IMR-90 (cell line): ENCODE measurements around the gene ENPP6. TPM values are rescaled to one million over a fixed set of nuclear protein-coding genes. Genes with fewer than 3 reads are reported as not detected.

Experiments used
- ATAC-seq: fragments of 200-7000 bp; cut with Tn5 transposase; 2 replicates; pipeline ENCODE4 v1.9.1; 2020; ENCODE audit warnings: low read depth, mild to moderate bottlenecking, moderate library complexity
- BruUV-seq: library from RNA; stranded (reverse); fragments of 400-500 nt; replicated peaks from 2 replicates; lab custom pipeline; 2021; lab: Mats Ljungman, UMichigan
- CTCF ChIA-PET: fragments of 300-600 bp; formaldehyde crosslinking; extraction: SDS; loops from one replicate; lab custom pipeline; 2021; ENCODE audit warnings: antibody characterized with exemption; lab: Yijun Ruan, JAX
- POLR2A ChIA-PET: fragments of 300-600 bp; sonication (Branson Sonifier 250); formaldehyde crosslinking; loops from one replicate; lab custom pipeline; 2022; ENCODE audit warnings: antibody characterized with exemption; ENCODE audit not compliant: unreplicated experiment; lab: Charles Lee
- DNase-seq: peaks from one replicate; pipeline ENCODE4 v3.0.0; 2013
- H2AFZ ChIP-seq: replicated peaks from 2 replicates; pipeline ENCODE3; 2013; ENCODE audit warnings: low read length, mild to moderate bottlenecking; ENCODE audit not compliant: poor library complexity
- H2AK5ac ChIP-seq: 2 replicates; pipeline ENCODE4 v1.6.1; 2013; ENCODE audit warnings: low read depth, low read length, inconsistent platforms
- H2AK9ac ChIP-seq: replicated peaks from 2 replicates; pipeline ENCODE3; 2013; ENCODE audit warnings: mild to moderate bottlenecking, low read depth, low read length, moderate library complexity; ENCODE audit not compliant: poor library complexity
- H2BK120ac ChIP-seq: 2 replicates; pipeline ENCODE4 v1.6.1; 2013; ENCODE audit warnings: low read depth, low read length, inconsistent platforms
- H2BK15ac ChIP-seq: 3 replicates; pipeline ENCODE4 v1.6.1; 2013; ENCODE audit warnings: low read depth, low read length, inconsistent platforms
- H2BK20ac ChIP-seq: 2 replicates; pipeline ENCODE4 v1.6.1; 2013; ENCODE audit warnings: low read depth, mild to moderate bottlenecking, inconsistent platforms, low read length, moderate library complexity
- H2BK5ac ChIP-seq: 2 replicates; pipeline ENCODE4 v1.6.1; 2013; ENCODE audit warnings: mild to moderate bottlenecking, low read depth, low read length, inconsistent platforms; ENCODE audit not compliant: poor library complexity, severe bottlenecking
- H3K14ac ChIP-seq: replicated peaks from 2 replicates; pipeline ENCODE4 v1.6.1; 2013; ENCODE audit warnings: low read depth, low read length, inconsistent platforms
- H3K18ac ChIP-seq: 2 replicates; pipeline ENCODE4 v1.6.1; 2013; ENCODE audit warnings: low read depth, low read length, control low read depth
- H3K23ac ChIP-seq: 2 replicates; pipeline ENCODE4 v1.6.1; 2013; ENCODE audit warnings: low read depth, low read length, inconsistent platforms
- H3K27ac ChIP-seq: 2 replicates; pipeline ENCODE4 v1.5.1; 2013; ENCODE audit warnings: mild to moderate bottlenecking, control low read depth, low read length; ENCODE audit not compliant: insufficient read depth
- H3K27me3 ChIP-seq: 2 replicates; pipeline ENCODE4 v1.6.1; 2013; ENCODE audit warnings: low read length; ENCODE audit not compliant: control insufficient read depth, insufficient read depth
- H3K36me3 ChIP-seq: 2 replicates; pipeline ENCODE4 v1.6.1; 2013; ENCODE audit warnings: low read length, mixed read lengths; ENCODE audit not compliant: control insufficient read depth, insufficient read depth
- H3K4ac ChIP-seq: 2 replicates; pipeline ENCODE4 v1.6.1; 2013; ENCODE audit warnings: low read depth, low read length, inconsistent platforms
- H3K4me1 ChIP-seq: 2 replicates; pipeline ENCODE4 v1.6.1; 2013; ENCODE audit warnings: low read length, mixed read lengths; ENCODE audit not compliant: control insufficient read depth, insufficient read depth
- H3K4me2 ChIP-seq: 2 replicates; pipeline ENCODE4 v1.6.1; 2013; ENCODE audit warnings: low read depth, mild to moderate bottlenecking, control low read depth, low read length, moderate library complexity
- H3K4me3 ChIP-seq: 2 replicates; pipeline ENCODE4 v1.5.1; 2013; ENCODE audit warnings: low read depth, mild to moderate bottlenecking, control low read depth, low read length, moderate library complexity; ENCODE audit not compliant: insufficient read depth
- H3K56ac ChIP-seq: 2 replicates; pipeline ENCODE4 v1.6.1; 2013; ENCODE audit warnings: low read length, inconsistent platforms; ENCODE audit not compliant: insufficient read depth; ENCODE audit errors: extremely low read depth
- H3K79me1 ChIP-seq, 2 experiments: 2 replicates each; pipeline ENCODE4 v1.6.1; 2013; ENCODE audit warnings: low read length in 2 of 2, inconsistent platforms in 1 of 2, low read depth in 1 of 2
- H3K9ac ChIP-seq: 2 replicates; pipeline ENCODE4 v1.6.1; 2013; ENCODE audit warnings: low read depth, low read length, control low read depth
- H3K9me1 ChIP-seq: 2 replicates; pipeline ENCODE4 v1.6.1; 2013; ENCODE audit warnings: low read length, inconsistent platforms; ENCODE audit not compliant: insufficient read depth
- H3K9me3 ChIP-seq: 2 replicates; pipeline ENCODE4 v1.6.1; 2013; ENCODE audit warnings: low read length; ENCODE audit not compliant: control insufficient read depth, insufficient read depth
- H4K20me1 ChIP-seq: 2 replicates; pipeline ENCODE4 v1.6.1; 2013; ENCODE audit warnings: low read length, inconsistent platforms; ENCODE audit not compliant: insufficient read depth
- H4K5ac ChIP-seq: 2 replicates; pipeline ENCODE4 v1.6.1; 2013; ENCODE audit warnings: mild to moderate bottlenecking, low read depth, low read length, control low read depth
- H4K8ac ChIP-seq, 2 experiments: 2 replicates each; pipeline ENCODE4 v1.6.1; 2013; ENCODE audit warnings: low read depth in 2 of 2, low read length in 2 of 2, control low read depth in 1 of 2, inconsistent platforms in 1 of 2
- H4K91ac ChIP-seq: 2 replicates; pipeline ENCODE4 v1.6.1; 2013; ENCODE audit warnings: low read depth, low read length, inconsistent platforms; ENCODE audit not compliant: insufficient read depth
- CEBPB ChIP-seq: IDR thresholded peaks from 2 replicates; pipeline ENCODE4 v1.6.1; 2012; ENCODE audit warnings: low read depth, low read length, improper control_type of control experiment
- CHD1 ChIP-seq: IDR thresholded peaks from 2 replicates; pipeline ENCODE4 v1.6.1; 2012; ENCODE audit warnings: low read depth, low read length, improper control_type of control experiment
- FOS ChIP-seq: fragments of 150-350 bp; IDR thresholded peaks from 2 replicates; pipeline ENCODE4 v1.6.1; 2016; ENCODE audit warnings: low read depth, low read length
- MAZ ChIP-seq: IDR thresholded peaks from 2 replicates; pipeline ENCODE4 v1.6.1; 2012; ENCODE audit warnings: low read depth, mild to moderate bottlenecking, low read length, improper control_type of control experiment, moderate library complexity, borderline replicate concordance
- MXI1 ChIP-seq: IDR thresholded peaks from 2 replicates; pipeline ENCODE4 v1.6.1; 2012; ENCODE audit warnings: low read depth, mild to moderate bottlenecking, low read length, moderate library complexity, borderline replicate concordance
- POLR2A ChIP-seq: IDR thresholded peaks from 2 replicates; pipeline ENCODE4 v1.6.1; 2012; ENCODE audit warnings: mild to moderate bottlenecking, low read depth, low read length
- SMC3 ChIP-seq: fragments of 150-350 bp; IDR thresholded peaks from 2 replicates; pipeline ENCODE4 v1.6.1; 2016; ENCODE audit warnings: low read depth, mild to moderate bottlenecking, antibody characterized with exemption, low read length, moderate library complexity
- WGBS, 2 experiments: methylation state at CpG; one replicate each; pipeline versions ENCODE4 v1.1.5 to v1.1.7; 2013; ENCODE audit warnings: missing lambda C conversion rate in 2 of 2; ENCODE audit not compliant: insufficient read length in 1 of 2; ENCODE audit errors: extremely low coverage in 2 of 2; 5-methylcytosine and 5-hydroxymethylcytosine counted together
- dilution Hi-C: fragments of 300-500 bp; cut with HindIII; formaldehyde crosslinking; loops from one replicate; pipeline ENCODE4 v1.14.3; 2018; ENCODE audit warnings: low sequenced_read_pairs; ENCODE audit not compliant: unreplicated experiment
- in situ Hi-C: fragments of 300-500 bp; cut with MboI; formaldehyde crosslinking; loops from 3 replicates; pipeline ENCODE4 v1.14.3; 2019; ENCODE audit warnings: low sequenced_read_pairs, inconsistent platforms, mixed read lengths
- intact Hi-C: fragments of 100-400 bp; cut with micrococcal nuclease; formaldehyde crosslinking; loops from 2 replicates; pipeline ENCODE4 v1.10.0; 2022
- polyA plus RNA-seq, 3 experiments: library from polyadenylated mRNA; depleted of rRNA; stranded (reverse); fragments of >200 nt; gene quantifications; 2 replicates each; pipeline ENCODE4 v1.2.3, GENCODE V29; 2012; ENCODE audit warnings: low replicate concordance in 1 of 3
- total RNA-seq: library from RNA; depleted of rRNA; stranded (reverse); fragments of >200 nt; gene quantifications from 2 replicates; pipeline ENCODE4 v1.2.3, GENCODE V29; 2012
- TF ChIP-seq, protein P1 (sequence below): fragments of 150-350 bp; IDR thresholded peaks from 2 replicates; pipeline ENCODE4 v1.6.1; 2016; ENCODE audit warnings: low read depth, mild to moderate bottlenecking, low read length, moderate library complexity, borderline replicate concordance
- TF ChIP-seq, protein P2 (sequence below): conservative IDR thresholded peaks from 2 replicates; pipeline ENCODE4 v1.5.1; 2012; ENCODE audit warnings: mild to moderate bottlenecking, low read depth, low read length, improper control_type of control experiment
- TF ChIP-seq, protein P3 (sequence below): fragments of 150-350 bp; IDR thresholded peaks from 2 replicates; pipeline ENCODE4 v1.6.1; 2017; ENCODE audit warnings: mild to moderate bottlenecking, antibody characterized with exemption, low read length, low read depth

The ENPP6 gene
- total and polyA plus RNA-seq, 2 of the 4 experiments (the other 2 are of a cell fraction) = not detected

DNA sequence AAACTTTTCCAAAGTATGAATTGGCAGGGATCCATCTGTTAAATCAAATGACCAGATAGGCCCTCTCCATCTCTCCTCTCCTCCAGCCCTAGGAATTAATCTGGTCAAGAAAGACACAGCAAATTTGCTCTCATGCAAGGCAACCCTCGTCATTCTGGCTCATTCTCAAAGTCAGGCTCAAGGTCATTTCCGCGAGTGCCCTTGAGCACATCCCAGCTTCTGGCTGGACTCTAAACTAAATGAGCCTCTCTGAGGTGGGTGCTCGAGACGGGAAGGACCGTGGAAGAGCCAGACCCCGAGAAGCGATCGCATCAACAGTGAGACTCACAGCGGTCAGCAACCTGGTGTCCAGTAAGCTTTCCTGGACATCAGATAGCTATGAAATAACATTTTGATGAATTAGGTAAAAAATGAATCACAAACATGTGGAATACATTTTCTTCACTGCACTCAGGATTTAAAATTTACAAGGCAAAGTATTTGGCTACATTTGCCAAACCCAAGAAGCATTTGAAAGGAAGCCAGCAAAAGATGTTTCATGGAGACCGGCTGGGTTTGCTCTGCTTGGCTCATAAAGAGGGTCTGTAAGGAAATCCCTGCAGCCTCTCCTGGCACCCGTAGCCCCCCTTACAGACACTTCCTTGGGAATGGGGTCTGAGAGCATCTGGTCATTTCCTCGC, 121.0 kb downstream of the ENPP6 start:
- no peak overlapping the region for H2AK9ac ChIP-seq
- peak overlapping the region; percentile 72; the same call in 1 of the 2 replicates for H3K27ac ChIP-seq
- H2AFZ ChIP-seq = peak overlapping the region; percentile 71
- ATAC-seq = peak; percentile 27
- H2BK15ac ChIP-seq = no peak overlapping the region
- H3K79me1 ChIP-seq = no peaks in the 10 kb centered on the region
- no peak overlapping the region for H3K23ac ChIP-seq
- peak overlapping the region in 1 of 2 experiments; percentile 36; a peak in 1 of 4 replicates for H4K8ac ChIP-seq
- dilution Hi-C loops = no loop called here
- 5% methylated on average over 7 of the region's 13 CpGs; no CpG with 5 or more reads in 1 of the 2 experiments for WGBS, 2 experiments
- TF ChIP-seq CEBPB (no peak), MXI1 (no peak), CHD1 (no peak), FOS (no peak), POLR2A (no peak), SMC3 (no peak), MAZ (no peak)
- TF ChIP-seq, protein P1, sequence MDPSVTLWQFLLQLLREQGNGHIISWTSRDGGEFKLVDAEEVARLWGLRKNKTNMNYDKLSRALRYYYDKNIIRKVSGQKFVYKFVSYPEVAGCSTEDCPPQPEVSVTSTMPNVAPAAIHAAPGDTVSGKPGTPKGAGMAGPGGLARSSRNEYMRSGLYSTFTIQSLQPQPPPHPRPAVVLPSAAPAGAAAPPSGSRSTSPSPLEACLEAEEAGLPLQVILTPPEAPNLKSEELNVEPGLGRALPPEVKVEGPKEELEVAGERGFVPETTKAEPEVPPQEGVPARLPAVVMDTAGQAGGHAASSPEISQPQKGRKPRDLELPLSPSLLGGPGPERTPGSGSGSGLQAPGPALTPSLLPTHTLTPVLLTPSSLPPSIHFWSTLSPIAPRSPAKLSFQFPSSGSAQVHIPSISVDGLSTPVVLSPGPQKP = no peak
- TF ChIP-seq, protein P2, sequence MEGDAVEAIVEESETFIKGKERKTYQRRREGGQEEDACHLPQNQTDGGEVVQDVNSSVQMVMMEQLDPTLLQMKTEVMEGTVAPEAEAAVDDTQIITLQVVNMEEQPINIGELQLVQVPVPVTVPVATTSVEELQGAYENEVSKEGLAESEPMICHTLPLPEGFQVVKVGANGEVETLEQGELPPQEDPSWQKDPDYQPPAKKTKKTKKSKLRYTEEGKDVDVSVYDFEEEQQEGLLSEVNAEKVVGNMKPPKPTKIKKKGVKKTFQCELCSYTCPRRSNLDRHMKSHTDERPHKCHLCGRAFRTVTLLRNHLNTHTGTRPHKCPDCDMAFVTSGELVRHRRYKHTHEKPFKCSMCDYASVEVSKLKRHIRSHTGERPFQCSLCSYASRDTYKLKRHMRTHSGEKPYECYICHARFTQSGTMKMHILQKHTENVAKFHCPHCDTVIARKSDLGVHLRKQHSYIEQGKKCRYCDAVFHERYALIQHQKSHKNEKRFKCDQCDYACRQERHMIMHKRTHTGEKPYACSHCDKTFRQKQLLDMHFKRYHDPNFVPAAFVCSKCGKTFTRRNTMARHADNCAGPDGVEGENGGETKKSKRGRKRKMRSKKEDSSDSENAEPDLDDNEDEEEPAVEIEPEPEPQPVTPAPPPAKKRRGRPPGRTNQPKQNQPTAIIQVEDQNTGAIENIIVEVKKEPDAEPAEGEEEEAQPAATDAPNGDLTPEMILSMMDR = no peak
- TF ChIP-seq, protein P3, sequence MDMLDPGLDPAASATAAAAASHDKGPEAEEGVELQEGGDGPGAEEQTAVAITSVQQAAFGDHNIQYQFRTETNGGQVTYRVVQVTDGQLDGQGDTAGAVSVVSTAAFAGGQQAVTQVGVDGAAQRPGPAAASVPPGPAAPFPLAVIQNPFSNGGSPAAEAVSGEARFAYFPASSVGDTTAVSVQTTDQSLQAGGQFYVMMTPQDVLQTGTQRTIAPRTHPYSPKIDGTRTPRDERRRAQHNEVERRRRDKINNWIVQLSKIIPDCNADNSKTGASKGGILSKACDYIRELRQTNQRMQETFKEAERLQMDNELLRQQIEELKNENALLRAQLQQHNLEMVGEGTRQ = no peak
- 0 out of 2 replicates have a peak overlapping the region, but pooled peaks have one; percentile 45 for H3K4ac ChIP-seq
- H4K91ac ChIP-seq = peak overlapping the region; percentile 15; the same call in 1 of the 2 replicates
- H3K9ac ChIP-seq = peak overlapping the region; percentile 1; the same call in 1 of the 2 replicates
- H2BK20ac ChIP-seq = peak overlapping the region; percentile 18; the same call in 1 of the 2 replicates
- peak overlapping the region; percentile 9; the same call in 1 of the 2 replicates for H4K5ac ChIP-seq
- peak; percentile 49 for DNase-seq
- H3K18ac ChIP-seq = peak overlapping the region; percentile 46; the same call in 1 of the 2 replicates
- intact Hi-C loops = loop anchor here (5.0 kb wide), 2 partner anchors 79 to 109 kb away; no protein-coding TSS in a partner anchor
- H3K9me1 ChIP-seq = 0 out of 2 replicates have a peak, but pooled peaks cover 7% of the 10 kb centered on the region
- no peak overlapping the region for H3K4me3 ChIP-seq
- H3K4me2 ChIP-seq = peak overlapping the region; percentile 48; the same call in 1 of the 2 replicates
- H3K27me3 ChIP-seq = no peaks in the 10 kb centered on the region
- H4K20me1 ChIP-seq = no peaks in the 10 kb centered on the region
- H3K9me3 ChIP-seq = no peaks in the 10 kb centered on the region
- no peak overlapping the region for H2AK5ac ChIP-seq
- ChIA-PET CTCF (interaction anchor here (1.1 to 1.9 kb wide), 3 partner anchors 30 to 256 kb away, joined by 3 to 5 read pairs (median 4); no protein-coding TSS in a partner anchor), POLR2A (no interaction called here)
- peak overlapping the region; percentile 68; the same call in 1 of the 2 replicates for H2BK120ac ChIP-seq
- no peaks in the 10 kb centered on the region for H3K36me3 ChIP-seq
- no TSS peak for BruUV-seq
- in situ Hi-C loops = loop anchor here (5.0 kb wide), 1 partner anchor 259 kb away; no protein-coding TSS in a partner anchor
- no peak overlapping the region for H3K56ac ChIP-seq
- H3K14ac ChIP-seq = no peak overlapping the region
- H2BK5ac ChIP-seq = no peak overlapping the region
- peaks cover 18% of the 10 kb centered on the region; the same call in 1 of the 2 replicates for H3K4me1 ChIP-seq
